GM18517 (cell line): ENCODE data around the gene EEF2.
A peak's percentile ranks its signal among the peaks of the same experiment; 100 is the strongest.
"Not testable (repeated sequence)": the region's sequence is repeated elsewhere in the genome, so short reads cannot be mapped to it uniquely, and the experiment has no call there.

Experiments
- ATAC-seq: cut with Tn5 transposase; IDR thresholded peaks from one replicate; pipeline ENCODE4 v1.9.1; 2021; ENCODE audit warnings: mild to moderate bottlenecking, moderate library complexity; ENCODE audit not compliant: unreplicated experiment

EEF2 gene

DNA sequence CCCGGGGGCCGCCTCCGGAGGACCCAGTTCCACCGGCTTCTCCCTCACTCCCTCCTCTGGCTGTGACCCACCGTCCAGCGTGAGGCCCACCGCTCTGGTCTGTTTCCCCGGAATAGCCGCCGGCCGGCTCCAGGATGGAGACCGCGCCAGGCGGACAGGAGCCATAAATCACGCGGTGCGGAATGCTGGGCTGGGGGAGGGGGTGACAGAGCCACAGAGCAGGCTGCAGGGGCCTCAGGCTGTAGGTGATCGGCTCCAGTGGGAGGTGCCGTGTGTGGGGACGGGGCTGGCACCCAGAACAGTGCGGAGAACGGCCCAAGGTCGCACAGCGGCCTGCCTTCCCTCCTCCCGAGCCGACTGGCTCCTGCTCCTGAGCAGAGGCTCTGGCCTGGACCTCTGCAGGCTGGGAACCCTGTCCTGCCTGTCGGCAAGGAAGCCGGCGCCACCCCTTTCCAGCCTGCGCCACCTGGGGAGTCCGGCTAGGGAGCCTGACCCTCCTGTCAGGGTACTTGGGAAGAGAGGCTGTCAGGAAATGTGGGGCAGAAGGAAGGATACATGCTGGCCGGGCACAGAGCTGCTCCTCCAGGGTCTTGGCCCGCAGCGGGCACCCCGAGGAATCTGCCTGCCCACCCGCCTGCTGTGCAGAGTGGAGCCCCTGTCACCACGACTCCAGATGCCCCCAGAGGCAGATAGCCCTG lies 30.6 kb upstream of the EEF2 start:
- ATAC-seq: no peak

DNA sequence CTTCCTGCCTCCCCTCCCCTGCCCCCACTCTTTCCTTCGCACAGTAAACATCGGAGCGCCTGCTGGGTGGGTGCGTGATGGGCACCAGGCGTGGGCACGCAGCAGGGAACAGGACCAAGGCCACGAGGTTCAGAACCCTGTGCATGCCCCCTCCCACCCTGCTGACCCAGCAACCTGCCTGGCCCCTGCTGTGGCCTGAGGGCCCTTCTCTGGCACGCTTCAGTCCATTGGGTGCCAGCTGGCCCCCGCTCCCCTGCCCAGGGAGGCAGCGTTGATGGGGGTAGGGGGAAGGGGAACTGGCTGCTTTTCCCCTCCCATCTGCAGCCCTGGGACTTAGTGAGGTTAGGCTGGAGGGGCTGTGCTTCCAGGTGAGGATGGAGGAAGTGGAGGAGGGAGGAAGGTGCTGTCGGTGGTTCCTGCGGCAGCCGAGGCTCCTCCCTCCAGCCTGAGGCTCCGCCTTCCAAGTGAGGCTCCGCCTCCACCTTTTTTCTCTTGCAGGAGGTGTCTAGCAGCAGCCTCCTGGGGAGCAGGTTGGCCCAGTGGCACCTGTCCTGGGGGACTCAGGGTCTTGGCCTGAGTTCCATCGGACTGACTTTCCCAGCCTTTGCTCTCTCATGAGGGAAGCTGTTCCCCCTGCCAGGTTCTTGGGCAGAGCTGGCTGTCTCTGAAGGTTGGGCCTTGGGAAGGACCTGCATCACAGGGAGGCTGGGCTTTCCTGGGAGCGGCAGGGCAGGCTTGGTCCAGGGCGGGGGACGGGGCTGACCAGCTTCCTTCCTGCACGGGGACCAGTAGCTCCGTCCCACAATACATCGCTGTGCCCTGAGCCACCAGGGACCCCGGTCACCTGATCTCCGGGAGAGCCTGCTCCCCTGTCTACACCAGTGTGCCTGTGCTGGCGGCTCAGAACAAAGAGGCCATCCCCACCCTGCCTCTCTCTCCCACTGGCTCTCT lies 29.6 kb upstream of the EEF2 start:
- ATAC-seq: no peak

DNA sequence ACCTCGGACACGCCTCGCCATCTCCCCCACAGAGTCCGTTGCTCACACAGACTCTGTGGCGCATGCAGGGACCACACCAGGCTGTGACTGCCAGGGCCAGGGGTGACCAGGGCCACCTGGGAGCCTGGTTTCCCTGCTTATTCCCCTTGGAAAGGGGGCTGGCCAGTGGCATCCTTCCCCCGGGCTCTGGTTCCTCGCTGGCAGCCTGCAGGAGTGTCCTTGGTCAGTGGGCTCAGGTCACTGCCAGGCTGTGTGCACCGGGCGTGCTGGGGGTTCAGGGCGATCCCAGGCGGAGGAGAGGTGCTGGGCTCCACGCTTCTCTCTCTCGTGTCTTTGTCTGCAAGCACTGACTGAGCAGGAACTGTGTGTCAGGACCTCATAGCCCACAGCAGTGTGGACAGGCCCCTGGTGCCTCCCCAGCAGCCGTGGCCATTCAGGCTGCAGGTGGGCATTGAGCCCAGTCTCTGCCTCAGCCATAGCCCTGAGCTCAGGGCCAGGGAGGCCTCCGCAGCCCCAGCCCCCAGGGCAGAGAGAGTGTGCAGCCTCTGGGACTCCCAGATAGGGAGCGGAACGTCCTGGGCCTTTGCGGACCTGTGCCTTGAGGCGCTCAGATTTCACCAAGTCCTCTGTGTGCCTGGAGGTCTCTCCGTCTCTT lies 28.8 kb upstream of the EEF2 start:
- ATAC-seq: no peak

DNA sequence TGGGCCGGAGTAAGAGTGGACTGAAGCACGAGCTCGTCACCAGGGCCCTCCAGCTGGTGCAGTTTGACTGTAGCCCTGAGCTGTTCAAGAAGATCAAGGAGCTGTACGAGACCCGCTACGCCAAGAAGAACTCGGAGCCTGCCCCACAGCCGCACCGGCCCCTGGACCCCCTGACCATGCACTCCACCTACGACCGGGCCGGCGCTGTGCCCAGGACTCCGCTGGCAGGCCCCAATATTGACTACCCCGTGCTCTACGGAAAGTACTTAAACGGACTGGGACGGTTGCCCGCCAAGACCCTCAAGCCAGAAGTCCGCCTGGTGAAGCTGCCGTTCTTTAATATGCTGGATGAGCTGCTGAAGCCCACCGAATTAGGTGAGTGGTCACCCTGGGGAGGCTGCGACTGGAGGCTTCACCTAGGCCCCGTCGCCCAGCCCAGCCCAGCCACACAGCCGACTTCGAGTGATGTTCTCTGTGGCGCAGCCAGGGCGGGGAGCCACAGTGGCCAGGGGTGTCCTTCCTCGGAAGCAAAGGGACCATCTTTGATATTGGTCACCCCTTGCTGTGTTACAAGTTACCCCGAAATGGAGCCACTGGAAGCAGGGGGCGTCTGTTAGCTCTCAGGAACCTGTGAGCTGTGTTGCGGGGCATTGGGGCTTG lies 27.8 kb upstream of the EEF2 start:
- ATAC-seq: no peak

DNA sequence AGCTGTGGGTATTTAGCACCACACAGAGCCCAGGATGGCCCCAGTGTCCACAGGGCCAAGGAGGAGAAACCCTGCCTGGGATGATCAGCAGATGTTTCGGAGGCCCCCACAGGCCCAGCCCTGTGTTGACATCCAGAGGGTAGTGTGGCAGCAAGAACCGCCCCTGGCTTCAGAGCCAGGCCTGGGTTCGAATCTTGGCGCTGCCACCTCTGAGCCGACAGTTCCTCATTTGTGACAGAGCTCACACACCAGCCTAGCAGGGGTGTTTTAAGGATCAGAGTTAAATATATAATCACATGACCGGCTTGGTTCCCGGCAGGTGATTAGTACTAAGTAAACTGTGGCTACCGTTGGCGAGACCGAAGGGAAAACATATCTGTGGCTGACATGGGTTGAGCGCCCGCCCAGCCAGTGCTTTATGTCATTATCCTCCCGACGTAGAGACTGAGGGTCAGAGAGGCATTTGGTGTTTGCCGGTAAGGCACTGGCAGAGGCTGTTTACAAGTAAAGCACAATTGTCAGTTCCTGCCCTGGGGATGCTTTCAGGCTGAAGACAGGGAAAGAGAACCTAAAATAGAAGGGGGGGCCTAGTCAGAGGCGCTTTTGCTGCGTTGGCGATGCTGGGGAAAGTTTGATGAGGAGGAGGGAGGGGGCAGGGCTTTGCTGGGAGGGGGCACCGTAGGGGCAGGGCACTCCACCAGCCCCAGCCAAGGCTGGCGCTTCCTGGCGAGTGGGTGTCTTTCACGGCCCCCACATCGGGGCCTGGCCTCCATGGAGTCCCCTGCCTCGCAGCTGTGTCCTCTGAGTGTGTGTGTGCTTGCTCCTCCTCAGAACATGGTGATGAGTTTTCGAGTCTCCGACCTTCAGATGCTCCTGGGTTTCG lies 27.1 kb upstream of the EEF2 start:
- ATAC-seq: no peak

DNA sequence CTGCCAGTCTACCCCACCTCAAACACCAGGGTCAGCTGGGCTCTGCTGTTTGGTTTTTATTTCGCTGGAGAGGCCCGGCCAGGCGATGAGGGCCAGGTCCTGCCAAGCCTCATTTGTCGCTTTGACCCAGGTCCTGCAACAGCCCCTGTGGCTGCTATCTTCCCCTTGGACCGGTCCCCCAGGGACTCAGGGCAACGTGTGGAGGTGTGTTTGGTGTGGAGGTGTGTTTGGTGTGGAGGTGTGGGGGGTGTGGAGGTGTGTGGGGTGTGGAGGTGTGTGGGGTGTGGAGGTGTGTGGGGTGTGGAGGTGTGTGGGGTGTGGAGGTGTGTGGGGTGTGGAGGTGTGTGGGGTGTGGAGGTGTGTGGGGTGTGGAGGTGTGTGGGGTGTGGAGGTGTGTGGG lies 26.2 kb upstream of the EEF2 start:
- ATAC-seq: not testable (repeated sequence)

DNA sequence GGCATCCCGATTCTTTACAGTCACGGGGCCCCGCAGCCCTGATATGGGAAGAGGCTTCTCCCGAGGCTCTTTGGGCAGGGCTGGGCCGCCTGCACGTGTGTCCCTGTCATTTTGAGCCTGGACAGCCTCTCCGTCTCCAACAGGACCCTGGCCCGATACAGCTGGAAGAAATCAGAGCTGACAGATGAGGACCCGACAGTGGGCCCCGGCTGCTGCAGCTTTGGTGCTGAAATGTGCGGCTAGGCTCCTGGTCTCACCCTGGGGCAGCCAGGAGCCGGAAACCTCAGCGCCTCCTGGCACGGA lies 25.5 kb upstream of the EEF2 start:
- no peak for ATAC-seq

DNA sequence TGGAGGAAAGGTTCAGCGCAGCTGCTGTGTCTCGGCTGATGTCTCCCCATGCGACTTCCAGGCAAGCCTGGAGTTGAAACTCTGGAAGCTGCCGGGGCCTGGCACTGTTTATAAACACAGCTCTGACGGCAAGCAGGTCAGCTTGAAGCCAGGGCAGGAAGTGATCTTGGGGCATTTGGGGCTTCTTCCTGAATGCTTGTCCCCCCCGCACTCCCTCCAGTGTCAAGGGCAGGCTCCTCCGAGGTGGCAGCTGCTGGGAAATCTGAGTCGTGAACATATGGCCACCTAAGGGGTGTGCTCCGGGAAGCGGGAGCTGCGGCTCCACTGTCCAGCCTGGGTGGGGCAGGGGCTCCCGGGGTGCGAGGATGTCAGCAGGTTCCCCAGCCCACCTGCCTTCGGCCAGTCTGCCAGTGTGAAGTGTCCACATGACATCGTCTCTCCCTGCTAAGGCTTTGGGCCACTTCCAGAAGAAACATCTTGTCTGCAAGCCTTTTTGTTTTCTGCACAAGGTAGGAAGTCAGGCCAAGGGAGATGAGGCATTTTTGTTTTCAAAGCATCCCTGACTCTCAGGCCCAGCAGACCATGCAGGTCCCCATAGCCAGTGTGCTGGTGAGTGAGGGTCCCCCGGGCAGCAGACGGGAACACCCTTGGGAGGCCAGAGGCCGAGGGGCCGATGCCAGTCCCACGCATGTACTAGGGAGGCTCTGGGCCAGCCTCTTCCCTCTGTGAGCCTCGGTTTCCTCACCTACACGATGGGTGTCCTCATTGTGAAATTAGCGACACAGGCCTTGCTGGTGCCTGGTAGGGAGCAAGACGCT lies 24.9 kb upstream of the EEF2 start:
- ATAC-seq: no peak

DNA sequence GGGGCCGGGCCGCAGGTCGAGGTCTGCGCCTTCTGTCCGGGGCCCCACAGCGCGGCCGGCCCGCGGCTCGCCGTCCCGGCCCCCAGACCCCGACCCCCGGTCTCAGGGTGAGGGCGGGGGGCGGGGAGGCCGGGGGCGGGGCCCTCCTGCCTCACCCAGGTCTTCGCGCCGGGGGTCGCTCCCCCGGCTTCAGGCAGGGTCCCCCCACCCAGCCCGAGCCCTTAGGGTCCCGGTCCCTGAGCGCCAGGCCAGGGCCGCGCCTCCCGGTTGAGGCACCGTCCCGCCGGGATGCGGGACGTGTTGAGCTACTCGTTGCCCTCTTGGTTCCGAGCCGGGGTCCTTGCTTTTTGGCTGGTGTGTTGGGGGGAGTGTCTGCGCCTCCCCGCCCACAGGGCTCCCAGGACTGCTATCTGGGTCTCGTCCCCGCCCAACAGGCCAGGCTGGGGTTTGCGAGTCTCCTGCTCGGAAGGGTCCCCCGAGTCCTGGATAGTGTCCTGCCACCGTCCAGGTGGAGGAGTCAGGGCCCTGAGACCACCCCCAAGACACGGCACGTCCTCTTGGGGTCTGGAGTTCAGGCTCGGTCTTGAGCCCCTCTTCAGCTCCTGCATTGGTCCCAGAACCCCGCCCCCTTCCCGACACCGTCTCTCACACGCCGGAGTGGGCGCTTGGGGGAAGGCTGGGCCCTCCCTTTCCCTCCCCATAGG lies 22.7 kb upstream of the EEF2 start:
- peak; percentile 5 for ATAC-seq

DNA sequence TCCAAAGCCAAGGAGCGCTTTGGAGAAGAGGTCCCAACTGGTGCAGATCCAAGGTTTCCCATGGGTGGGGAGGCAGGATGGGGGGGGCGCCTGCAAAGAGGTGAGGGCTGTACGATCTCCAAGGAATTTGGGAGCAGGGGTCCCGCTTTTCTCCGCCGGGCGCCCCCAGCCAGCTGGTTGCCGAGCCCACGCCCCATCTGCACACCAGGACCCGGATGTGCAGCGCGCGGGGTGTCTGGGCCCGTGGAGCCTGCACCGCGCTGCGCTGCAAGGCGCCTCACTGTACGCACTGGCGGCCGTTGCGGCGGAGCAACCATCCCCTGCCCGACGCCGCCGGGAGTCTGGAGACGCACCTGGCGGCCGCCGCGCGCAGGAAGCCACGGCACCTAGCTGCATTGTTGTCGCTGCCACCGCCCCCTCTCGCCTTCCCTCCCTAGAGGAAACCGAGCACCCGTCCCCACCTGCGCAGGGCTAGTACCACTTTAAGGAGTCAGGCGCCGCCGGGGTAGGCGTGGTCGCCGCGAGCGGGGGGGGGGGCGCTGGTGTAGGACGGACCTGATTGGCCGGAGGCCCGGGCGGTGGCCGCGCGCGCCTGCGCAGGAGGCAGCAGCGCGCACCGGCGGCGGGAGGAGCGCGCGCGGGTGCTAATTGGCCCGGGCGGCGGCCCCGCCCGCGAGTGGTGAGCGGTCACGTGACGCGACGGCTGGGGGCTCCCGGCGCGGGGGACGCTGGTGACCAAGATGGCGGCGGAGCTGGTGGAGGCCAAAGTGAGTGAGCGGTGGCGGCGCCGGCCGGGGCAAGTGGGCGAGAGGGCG lies 22.0 kb upstream of the EEF2 start, which contains the start of gene PIAS4:
Gene PIAS4 (plus strand): TSS at position 716 of the 815 bp plus-strand sequence. CDS start 25 bp downstream, at position 741.
- ATAC-seq: peak; percentile 83

DNA sequence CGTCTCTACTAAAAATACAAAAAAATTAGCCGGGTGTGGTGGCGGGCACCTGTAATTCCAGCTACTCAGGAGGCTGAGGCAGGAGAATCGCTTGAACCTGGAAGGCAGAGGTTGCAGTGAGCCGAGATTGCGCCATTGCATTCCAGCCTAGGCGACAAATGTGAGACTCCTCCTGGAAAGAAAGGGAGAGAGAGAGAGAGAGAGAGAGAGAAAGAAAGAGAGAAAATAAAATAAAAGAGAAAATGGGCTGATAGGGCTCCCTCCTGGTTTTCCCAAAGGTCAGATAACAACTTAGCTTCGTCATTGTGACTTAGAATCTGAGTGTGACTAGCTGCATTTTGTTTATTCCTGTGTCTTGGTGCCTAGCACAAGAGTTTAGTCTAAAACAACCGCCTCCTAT lies 20.2 kb upstream of the EEF2 start:
- ATAC-seq: not testable (repeated sequence)

DNA sequence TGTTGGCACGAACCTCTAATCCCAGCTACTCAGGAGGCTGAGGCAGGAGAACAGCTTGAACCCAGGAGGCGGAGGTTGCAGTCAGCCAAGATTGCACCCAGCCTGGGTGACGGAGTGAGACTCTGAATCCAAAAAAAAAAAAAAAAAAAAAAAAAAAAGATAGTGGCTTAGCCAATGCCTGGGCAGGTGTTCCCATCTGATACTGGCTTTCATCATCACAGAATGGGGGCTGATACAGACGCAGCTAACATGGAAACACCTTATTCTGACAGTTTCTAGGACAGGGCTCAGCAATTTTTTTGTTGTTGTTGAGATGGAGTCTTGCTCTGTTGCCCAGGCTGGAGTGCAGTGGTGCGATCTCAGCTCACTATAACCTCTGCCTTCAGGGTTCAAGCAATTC lies 15.5 kb upstream of the EEF2 start:
- not testable (repeated sequence) for ATAC-seq

DNA sequence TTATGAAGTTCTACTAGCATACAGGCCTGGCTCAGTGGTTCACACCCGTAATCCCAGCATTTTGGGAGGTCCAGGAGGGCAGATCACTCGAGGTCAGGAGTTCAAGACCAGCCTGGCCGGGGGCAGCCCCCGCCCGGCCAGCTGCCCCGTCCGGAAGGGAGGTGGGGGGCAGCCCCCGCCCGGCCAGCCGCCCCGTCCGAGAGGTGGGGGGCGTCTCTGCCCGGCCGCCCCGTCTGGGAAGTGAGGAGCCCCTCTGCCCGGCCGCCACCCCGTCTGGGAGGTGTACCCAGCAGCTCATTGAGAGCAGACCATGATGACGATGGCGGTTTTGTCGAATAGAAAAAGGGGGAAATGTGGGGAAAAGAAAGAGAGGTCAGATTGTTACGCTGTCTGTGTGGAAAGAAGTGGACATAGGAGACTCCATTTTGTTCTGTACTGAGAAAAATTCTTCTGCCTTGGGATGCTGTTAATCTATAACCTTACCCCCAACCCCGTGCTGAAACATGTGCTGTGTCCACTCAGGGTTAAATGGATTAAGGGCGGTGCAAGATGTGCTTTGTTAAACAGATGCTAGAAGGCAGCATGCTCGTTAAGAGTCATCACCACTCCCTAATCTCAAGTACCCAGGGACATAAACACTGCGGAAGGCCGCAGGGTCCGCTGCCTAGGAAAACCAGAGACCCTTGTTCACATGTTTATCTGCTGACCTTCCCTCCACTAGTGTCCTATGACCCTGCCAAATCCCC lies 13.6 kb upstream of the EEF2 start:
- not testable (repeated sequence) for ATAC-seq

DNA sequence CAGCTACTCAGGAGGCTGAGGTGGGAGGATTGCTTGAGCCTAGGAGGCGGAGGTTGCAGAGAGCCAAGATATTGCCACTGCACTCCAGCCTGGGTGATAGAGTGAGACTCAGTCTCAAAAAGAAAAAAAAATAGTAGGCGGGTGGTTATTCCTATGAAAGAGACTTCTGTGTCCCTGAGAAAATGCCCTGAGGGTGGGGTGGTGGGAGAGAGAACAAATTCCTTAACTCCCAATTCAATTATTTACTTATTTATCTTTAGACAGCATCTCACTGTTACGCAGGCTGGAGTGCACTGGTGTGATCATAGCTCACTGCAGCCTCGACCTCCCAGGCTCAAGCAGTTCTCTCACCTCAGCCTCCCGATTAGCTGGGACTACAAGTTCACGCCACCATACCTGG lies 10.3 kb upstream of the EEF2 start:
- ATAC-seq: no peak

DNA sequence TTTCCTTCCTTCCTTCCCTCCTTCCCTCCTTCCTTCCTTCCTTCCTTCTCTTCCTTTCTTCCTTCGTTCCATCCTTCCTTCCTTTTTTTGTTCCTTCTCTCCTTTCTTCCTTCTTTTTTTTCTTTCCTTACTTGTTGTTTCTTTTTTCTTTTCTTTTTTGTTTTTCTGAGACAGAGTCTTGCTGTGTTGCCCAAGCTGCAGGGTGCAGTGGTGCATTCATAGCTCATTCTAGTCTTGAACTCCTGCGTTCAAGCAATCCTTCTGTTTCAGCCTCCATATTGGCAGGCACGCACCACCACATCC lies 5.5 kb upstream of the EEF2 start:
- no peak for ATAC-seq

DNA sequence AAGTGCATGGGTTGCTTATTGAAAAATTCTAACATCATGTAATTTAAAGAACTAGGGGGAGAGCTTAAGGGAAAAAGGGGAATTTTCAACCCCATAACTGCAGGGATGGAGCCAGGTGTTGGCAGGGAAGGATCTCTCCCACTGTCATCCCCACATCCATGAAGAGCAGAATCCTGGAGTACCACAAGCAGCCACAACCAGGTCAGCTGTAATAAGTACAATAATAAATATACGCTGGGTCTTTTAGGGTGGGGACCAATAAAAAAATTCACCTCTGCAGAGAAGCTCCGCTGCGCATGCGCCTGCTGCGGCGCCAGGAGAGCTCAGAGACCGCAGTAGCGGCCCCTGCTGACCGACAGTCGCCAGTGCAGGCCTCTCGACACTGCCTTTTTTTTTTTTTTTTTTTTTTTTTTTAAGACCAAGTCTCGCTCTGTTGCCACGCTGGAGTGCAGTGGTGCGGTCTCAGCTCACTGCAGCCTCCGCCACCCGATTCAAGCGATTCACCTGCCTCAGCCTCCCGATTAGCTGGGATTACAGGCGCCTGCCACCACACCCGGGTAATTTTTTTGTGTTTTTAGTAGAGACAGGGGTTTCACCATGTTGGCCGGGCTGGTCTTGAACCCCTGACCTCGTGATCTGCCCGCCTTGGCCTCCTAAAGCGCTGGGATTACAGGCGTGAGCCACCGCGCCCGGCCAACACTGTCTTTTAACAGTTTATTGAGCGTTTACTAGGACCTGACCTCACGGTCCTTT lies 2.5 kb upstream of the EEF2 start:
- ATAC-seq: peak; percentile 44
